Prostate gland (tissue), 2 donors: ENCODE measurements around the gene TMEM94.

Experiments used
- CTCF ChIP-seq, 4 experiments: fragments of 200-600 bp in 2 of 4; fragments of 450-650 bp in 2 of 4; sonication (generic) in 2 of 4; IDR thresholded peaks; 1 replicate in 3 of 4; 2 replicates in 1 of 4; pipeline ENCODE4 v1.5.1; 2016 to 2019; ENCODE audit warnings: antibody characterized with exemption in 4 of 4, mild to moderate bottlenecking in 2 of 4, moderate library complexity in 2 of 4
- POLR2A ChIP-seq: fragments of 450-650 bp; IDR thresholded peaks from one replicate; pipeline ENCODE4 v1.6.1; 2016; ENCODE audit warnings: antibody characterized with exemption, mild to moderate bottlenecking

- TF ChIP-seq CTCF (IDR thresholded peaks at IDR 0.05) (no peak), POLR2A (no peak)
Observed at GRCh38 chr17:75439287-75439686, 17.1 kb upstream of the TMEM94 start.
